Stimulated activated CD8-positive, alpha-beta memory T cell treated with anti-CD3 and anti-CD28 coated beads, Interleukin-15, amount 100 ng/mL, for 24 hours (primary cell): Measurements from ENCODE around the gene COMMD2.

Source experiments
- DNase-seq: peaks from one replicate; pipeline ENCODE4 v3.0.0-alpha.2; 2020; ENCODE audit warnings: low read depth

COMMD2 gene

DNA sequence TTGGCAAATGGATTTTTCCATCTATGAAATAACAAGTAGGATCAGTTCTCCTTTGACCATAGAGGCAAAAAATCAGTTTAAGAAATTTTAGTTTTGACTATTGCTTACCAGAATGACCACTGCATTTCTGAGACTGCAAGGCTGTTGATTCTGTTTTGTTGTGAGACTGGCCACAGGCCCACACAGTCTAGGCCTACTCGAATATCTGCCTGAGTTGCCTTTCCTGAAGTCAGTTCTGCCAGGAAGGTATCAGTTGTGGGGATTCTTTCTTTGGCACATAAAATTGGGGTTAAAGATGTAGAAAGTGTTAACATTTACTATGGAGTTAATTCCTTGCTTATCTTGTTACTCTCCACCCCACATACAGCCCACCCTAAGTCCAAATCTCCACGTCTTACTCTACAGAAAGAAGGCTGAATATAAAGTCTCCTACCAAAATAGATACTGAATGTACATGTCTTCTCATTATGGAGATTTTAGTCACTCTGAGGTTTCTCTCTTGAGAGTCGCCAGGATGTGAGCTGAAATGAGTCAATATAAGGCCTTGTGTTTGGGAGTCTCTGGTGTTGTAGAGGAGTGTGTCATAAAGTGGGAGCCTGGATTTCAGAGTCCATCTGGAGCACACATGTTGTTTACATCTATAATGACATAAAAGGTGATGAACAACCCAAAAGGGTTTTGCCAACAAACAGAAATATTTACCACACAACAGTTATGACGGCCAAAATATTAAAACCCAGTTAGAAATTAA, 49.4 kb downstream of the COMMD2 start:
- DNase-seq: no peak

GRCh38 chr3:149701977-149702350, 50.3 kb downstream of the COMMD2 start:
- DNase-seq: no peak

- no peak for DNase-seq
Measured at GRCh38 chr3:149701206-149701976, 50.9 kb downstream of the COMMD2 start.
